Keratinocyte (primary cell): ENCODE measurements around the gene ZNF593OS. TPM values are rescaled to one million over a fixed set of nuclear protein-coding genes. Genes with fewer than 3 reads are reported as not detected.

Source experiments
- DNase-seq: peaks from one replicate; pipeline ENCODE4 v3.0.0-alpha.2; 2011; ENCODE audit warnings: low read depth, missing footprints, low spot score
- FAIRE-seq: peaks from 2 replicates; lab custom pipeline; 2011; peaks lifted over from hg19 to GRCh38; lab: Jason Lieb, UNC
- H2AFZ ChIP-seq: 2 replicates; pipeline ENCODE4 v1.6.0; 2012; ENCODE audit warnings: low read length, control low read depth, inconsistent platforms; ENCODE audit not compliant: control insufficient read depth
- H3K27ac ChIP-seq: 2 replicates; pipeline ENCODE4 v1.5.1; 2011; ENCODE audit warnings: low read length; ENCODE audit not compliant: control insufficient read depth, insufficient read depth
- H3K27me3 ChIP-seq: 3 replicates; pipeline ENCODE4 v1.6.0; 2011; ENCODE audit warnings: low read length; ENCODE audit not compliant: control insufficient read depth, insufficient read depth; ENCODE audit errors: extremely low read depth
- H3K36me3 ChIP-seq, 2 experiments: 2 replicates in 1 of 2; 3 replicates in 1 of 2; pipeline ENCODE4 v1.5.1; 2011; ENCODE audit warnings: low read length in 2 of 2, mild to moderate bottlenecking in 1 of 2; ENCODE audit not compliant: control insufficient read depth in 2 of 2, insufficient read depth in 2 of 2; ENCODE audit errors: extremely low read depth in 1 of 2
- H3K4me1 ChIP-seq: 3 replicates; pipeline ENCODE4 v1.5.1; 2011; ENCODE audit warnings: low read length; ENCODE audit not compliant: control insufficient read depth, insufficient read depth; ENCODE audit errors: extremely low read depth
- H3K4me2 ChIP-seq: 3 replicates; pipeline ENCODE4 v1.6.0; 2011; ENCODE audit warnings: low read depth, low read length; ENCODE audit not compliant: control insufficient read depth, insufficient read depth; ENCODE audit errors: extremely low read depth
- H3K4me3 ChIP-seq, 3 experiments: fragments of 200-600 bp in 1 of 3; sonication (generic) in 1 of 3; 2 replicates in 2 of 3; 3 replicates in 1 of 3; pipeline ENCODE4 v1.5.1; 2011 to 2016; ENCODE audit warnings: low read length in 3 of 3, mild to moderate bottlenecking in 3 of 3, control low read depth in 2 of 3, inconsistent platforms in 1 of 3, low read depth in 1 of 3, mixed read lengths in 1 of 3, mixed run types in 1 of 3, moderate library complexity in 1 of 3; ENCODE audit not compliant: control insufficient read depth in 2 of 3, insufficient read depth in 2 of 3; ENCODE audit errors: extremely low read depth in 1 of 3
- H3K79me2 ChIP-seq: 2 replicates; pipeline ENCODE4 v1.6.0; 2012; ENCODE audit warnings: low read length; ENCODE audit not compliant: control insufficient read depth, insufficient read depth
- H3K9ac ChIP-seq: 3 replicates; pipeline ENCODE4 v1.6.0; 2011; ENCODE audit warnings: low read length; ENCODE audit not compliant: control insufficient read depth, insufficient read depth; ENCODE audit errors: extremely low read depth
- H3K9me1 ChIP-seq: 3 replicates; pipeline ENCODE4 v1.6.0; 2011; ENCODE audit warnings: low read length; ENCODE audit not compliant: control insufficient read depth, insufficient read depth; ENCODE audit errors: extremely low read depth
- H3K9me3 ChIP-seq: 2 replicates; pipeline ENCODE4 v1.5.1; 2012; ENCODE audit warnings: low read depth, low read length; ENCODE audit not compliant: control insufficient read depth
- H4K20me1 ChIP-seq: 3 replicates; pipeline ENCODE4 v1.6.0; 2011; ENCODE audit warnings: low read length; ENCODE audit not compliant: control insufficient read depth, insufficient read depth; ENCODE audit errors: extremely low read depth
- CTCF ChIP-seq, 3 experiments: IDR thresholded peaks in 1 of 3; conservative IDR thresholded peaks in 1 of 3; optimal IDR thresholded peaks in 1 of 3; 2 replicates in 2 of 3; 3 replicates in 1 of 3; pipeline versions ENCODE3 to v1.5.1; 2011; ENCODE audit warnings: low read length in 3 of 3, mild to moderate bottlenecking in 3 of 3, moderate library complexity in 2 of 3, control low read depth in 1 of 3, inconsistent platforms in 1 of 3; ENCODE audit not compliant: insufficient read depth in 2 of 3; ENCODE audit errors: extremely low read depth in 1 of 3
- EZH2 ChIP-seq: IDR thresholded peaks from one replicate; pipeline ENCODE4 v1.6.1; 2012; ENCODE audit warnings: inconsistent platforms, mild to moderate bottlenecking, low read length, moderate library complexity
- dilution Hi-C: fragments of 300-500 bp; cut with MboI; formaldehyde crosslinking; loops from one replicate; pipeline ENCODE4 v1.7.0; 2020; ENCODE audit warnings: low sequenced_read_pairs; ENCODE audit not compliant: extremely low pct_ligation_motif_present
- polyA plus RNA-seq, 5 experiments: library from polyadenylated mRNA; depleted of rRNA in 3 of 5; stranded (reverse) in 3 of 5; stranded (forward) in 1 of 5; unstranded in 1 of 5; fragments of >200 nt; gene quantifications; 1 replicate in 1 of 5; 2 replicates in 3 of 5; 3 replicates in 1 of 5; pipeline versions ENCODE4 v1.2.1 to v1.2.3, GENCODE V29; 2011 to 2012; ENCODE audit warnings: missing spikeins in 2 of 5, low read depth in 1 of 5, low replicate concordance in 1 of 5

The ZNF593OS gene
- polyA plus RNA-seq, 1 donor (not counting 4 experiments of a cell fraction or from before 2014, with no cell fraction given), result not detected

- DNase-seq (no peak), FAIRE-seq (no peak)
- H3K4me1 ChIP-seq, result peaks cover 16% of the 10 kb centered on the region
- dilution Hi-C loops, result no loop called here
- H3K9ac ChIP-seq, result no peak overlapping the region
- H3K9me3 ChIP-seq, result no peaks in the 10 kb centered on the region
- peak overlapping the region; percentile 51 for H2AFZ ChIP-seq
- no peak overlapping the region for H3K27ac ChIP-seq
- H3K79me2 ChIP-seq, result no peaks in the 10 kb centered on the region
- no peaks in the 10 kb centered on the region for H3K9me1 ChIP-seq
- TF ChIP-seq EZH2 (no peak), CTCF (optimal IDR thresholded peaks at IDR 0.05 in 1 of 3, IDR thresholded peaks at IDR 0.05 in 1 of 3, conservative IDR thresholded peaks at IDR 0.05 in 1 of 3; ENCODE audit: extremely low read depth in 1 of 3, insufficient read depth in 2 of 3, low read length in 3 of 3) (no peak)
- H3K36me3 ChIP-seq, result no peaks in the 10 kb centered on the region
- H4K20me1 ChIP-seq, result no peaks in the 10 kb centered on the region
- peak overlapping the region; percentile 82 for H3K4me2 ChIP-seq
- H3K27me3 ChIP-seq, result peaks cover 13% of the 10 kb centered on the region
- H3K4me3 ChIP-seq, result peak overlapping the region in 2 of 3 experiments; percentile 42 to 62
Observed at GRCh38 chr1:26162220-26162709, 9.4 kb downstream of the ZNF593OS start.

GRCh38 chr1:26161415-26162219, 10.0 kb downstream of the ZNF593OS start:
- Histone ChIP-seq H3K4me1 (peaks cover 18% of the 10 kb centered on the region), H3K4me3 (peak overlapping the region; percentile 7 to 62 (median 42)), H3K27ac (no peak overlapping the region), H3K36me3 (no peaks in the 10 kb centered on the region), H3K9me1 (no peaks in the 10 kb centered on the region), H3K9ac (peak overlapping the region; percentile 37), H4K20me1 (no peaks in the 10 kb centered on the region), H3K27me3 (peaks cover 13% of the 10 kb centered on the region), H3K4me2 (peak overlapping the region; percentile 82), H3K9me3 (no peaks in the 10 kb centered on the region), H2AFZ (peak overlapping the region; percentile 56), H3K79me2 (no peaks in the 10 kb centered on the region)
- dilution Hi-C loops, result no loop called here
- FAIRE-seq, result no peak
- no peak for DNase-seq
- no peak for TF ChIP-seq EZH2
- TF ChIP-seq CTCF (optimal IDR thresholded peaks at IDR 0.05 in 1 of 3, IDR thresholded peaks at IDR 0.05 in 1 of 3, conservative IDR thresholded peaks at IDR 0.05 in 1 of 3; ENCODE audit: extremely low read depth in 1 of 3, insufficient read depth in 2 of 3, low read length in 3 of 3), result peak in 2 of 3 experiments; percentile 10 to 61
